HG02763 (cell line): Measurements from ENCODE around the gene IQGAP2.
A peak's percentile ranks its signal among the peaks of the same experiment; 100 is the strongest.
"Not testable (repeated sequence)": the region's sequence is repeated elsewhere in the genome, so short reads cannot be mapped to it uniquely, and the experiment has no call there.

Source experiments
- ATAC-seq: cut with Tn5 transposase; IDR thresholded peaks from one replicate; pipeline ENCODE4 v1.9.1; 2021; ENCODE audit warnings: mild to moderate bottlenecking, moderate library complexity; ENCODE audit not compliant: unreplicated experiment

Gene IQGAP2

DNA sequence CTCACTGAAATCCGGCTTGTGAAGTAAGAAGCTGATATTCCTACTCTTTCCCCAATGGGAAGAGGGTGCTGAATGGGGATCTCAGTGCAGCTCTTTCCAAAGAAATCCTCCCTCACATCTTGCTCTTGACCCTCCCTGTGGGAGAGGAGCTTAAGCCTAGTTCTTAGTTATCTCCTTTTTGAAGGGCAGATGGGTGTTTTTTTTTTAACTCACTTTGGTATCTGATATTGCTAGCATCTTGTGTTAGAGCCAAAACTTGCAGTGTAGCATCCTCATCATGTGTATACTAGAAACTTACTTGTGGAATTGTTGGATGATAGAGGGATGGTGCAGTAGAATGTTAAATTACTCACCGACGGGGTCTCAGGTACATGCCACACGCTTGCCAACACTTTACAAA, 129.9 kb downstream of the IQGAP2 start:
- ATAC-seq: no peak

DNA sequence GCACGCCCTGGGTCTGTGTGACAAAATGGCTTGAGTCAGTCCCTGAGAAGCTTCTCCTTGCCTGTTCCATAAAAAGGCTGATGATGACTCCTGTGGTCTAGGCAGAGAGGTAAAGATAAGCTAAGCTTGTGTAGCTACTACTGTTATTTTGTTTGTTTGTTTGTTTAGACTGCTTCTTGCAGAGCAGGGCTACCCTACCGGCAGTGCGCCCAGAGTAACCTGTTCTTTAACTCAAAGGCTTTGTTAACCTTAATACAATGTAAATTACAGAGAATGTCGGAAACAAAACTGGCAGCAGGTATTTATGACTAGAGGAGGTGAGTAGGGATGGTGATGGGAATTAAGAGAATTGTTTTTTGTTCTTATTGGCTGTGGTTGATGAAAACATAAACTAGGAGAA, 132.5 kb downstream of the IQGAP2 start:
- ATAC-seq: no peak

- no peak for ATAC-seq
Observed at GRCh38 chr5:76537073-76537543, 134.0 kb downstream of the IQGAP2 start.

DNA sequence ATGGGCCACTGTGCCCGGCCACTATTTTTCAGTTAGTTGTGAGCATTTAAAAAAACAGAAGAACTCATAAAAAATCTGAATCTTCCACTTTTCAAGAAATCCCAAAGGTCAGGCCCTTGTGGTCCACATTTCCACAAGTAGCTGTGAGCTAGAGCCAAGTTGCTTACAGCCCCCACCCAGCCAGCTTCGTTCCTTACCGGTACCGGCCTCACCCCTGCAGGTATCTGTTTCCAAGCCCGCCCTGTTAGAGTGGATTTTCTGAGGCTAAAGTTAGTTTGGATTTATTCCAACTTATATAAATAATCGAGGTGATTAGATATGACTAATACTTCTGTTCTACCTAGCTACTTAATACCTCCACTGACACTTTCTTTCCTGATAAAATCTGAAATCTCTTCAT, 139.2 kb downstream of the IQGAP2 start:
- ATAC-seq: no peak

DNA sequence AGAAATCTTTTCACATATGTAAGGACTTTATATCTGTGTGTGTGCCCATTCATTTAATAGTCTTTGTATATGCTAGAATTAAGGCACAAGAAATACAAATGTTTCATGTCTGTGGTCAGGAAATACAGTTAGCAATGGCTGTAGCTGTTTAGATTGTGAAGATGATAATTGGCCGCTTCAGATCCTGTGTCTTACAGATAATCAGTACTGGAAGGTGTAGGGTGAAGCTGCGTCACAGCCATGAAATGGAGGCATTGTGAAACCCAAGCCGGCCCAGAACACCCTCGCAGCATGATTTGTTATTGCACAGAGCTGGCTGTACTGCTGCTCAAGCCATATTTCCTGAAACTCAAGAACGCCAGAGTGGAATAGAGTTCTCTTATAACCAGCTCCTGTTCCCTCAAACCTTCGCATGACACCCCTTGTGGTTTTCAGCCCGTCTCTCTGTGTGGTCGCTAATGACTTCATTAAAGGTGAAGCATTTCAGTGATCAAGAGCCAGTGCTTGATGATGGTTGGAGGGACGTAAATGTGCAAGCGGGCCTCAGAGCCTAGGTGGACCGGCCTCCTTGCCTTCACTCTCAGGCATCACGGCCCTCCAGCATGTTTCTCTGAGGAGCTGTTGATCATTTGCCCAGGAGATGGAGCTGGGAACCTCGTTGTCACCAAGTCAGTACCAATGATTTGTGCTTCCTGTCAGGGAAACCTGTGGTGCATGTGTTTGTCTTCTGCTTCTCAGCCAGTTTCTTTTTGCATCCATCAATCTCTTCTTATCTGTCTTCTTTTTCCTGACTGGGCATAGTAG, 140.0 kb downstream of the IQGAP2 start:
- no peak for ATAC-seq

- ATAC-seq: no peak
Observed at GRCh38 chr5:76544268-76544926, 141.3 kb downstream of the IQGAP2 start.

DNA sequence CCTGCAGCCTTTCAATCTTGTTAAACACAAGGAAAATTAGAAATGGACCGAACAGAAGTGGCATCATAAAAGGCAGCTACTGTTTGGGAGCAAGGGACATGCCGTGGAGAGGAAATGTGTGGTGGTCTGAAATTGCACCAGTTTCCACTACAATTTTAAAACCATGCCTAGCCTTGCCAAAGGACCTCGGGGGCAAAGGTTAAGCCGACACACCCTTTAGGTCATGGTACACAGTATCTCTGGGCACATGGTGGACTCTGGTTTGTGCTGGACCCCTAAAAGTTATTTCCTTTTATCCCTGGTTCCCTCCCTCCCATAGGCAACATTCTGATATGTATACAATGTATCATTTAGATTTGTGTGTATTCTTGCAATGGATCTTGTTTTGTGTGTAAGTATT, 142.1 kb downstream of the IQGAP2 start:
- no peak for ATAC-seq

DNA sequence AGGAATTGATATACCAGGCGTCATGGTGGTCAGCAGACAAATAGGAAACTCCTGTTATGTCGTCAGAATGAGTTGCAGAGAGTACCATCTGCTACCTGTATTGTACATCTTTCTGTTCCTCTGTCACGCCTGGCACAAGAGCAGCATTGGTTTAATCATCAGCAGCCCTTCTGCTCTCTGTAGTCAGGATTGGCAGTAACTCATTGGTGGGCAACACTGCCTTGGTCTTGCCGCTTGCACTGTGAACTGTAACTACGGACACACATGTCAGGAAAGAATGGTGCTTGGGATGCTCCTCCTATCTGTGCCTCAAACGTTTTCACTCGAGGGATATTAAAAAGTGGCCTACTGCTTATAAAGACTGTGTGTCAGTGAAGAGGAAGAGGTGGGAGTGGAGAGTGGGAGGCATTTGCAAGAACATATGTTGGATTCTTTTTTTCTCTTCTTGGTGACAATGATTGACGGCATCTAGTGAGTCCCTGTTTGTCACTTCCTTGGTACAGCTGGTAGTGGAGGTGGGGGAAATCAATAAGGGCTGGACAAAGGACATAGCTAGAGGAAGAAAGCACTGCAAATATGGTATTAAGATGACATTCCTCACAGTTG, 143.5 kb downstream of the IQGAP2 start:
- ATAC-seq: peak; percentile 25

- ATAC-seq: peak; percentile 66
Observed at GRCh38 chr5:76547242-76547890, 144.3 kb downstream of the IQGAP2 start.

- peak; percentile 27 for ATAC-seq
Observed at GRCh38 chr5:76547891-76548524, 144.9 kb downstream of the IQGAP2 start.

- no peak for ATAC-seq
Observed at GRCh38 chr5:76548525-76549229, 145.6 kb downstream of the IQGAP2 start.

DNA sequence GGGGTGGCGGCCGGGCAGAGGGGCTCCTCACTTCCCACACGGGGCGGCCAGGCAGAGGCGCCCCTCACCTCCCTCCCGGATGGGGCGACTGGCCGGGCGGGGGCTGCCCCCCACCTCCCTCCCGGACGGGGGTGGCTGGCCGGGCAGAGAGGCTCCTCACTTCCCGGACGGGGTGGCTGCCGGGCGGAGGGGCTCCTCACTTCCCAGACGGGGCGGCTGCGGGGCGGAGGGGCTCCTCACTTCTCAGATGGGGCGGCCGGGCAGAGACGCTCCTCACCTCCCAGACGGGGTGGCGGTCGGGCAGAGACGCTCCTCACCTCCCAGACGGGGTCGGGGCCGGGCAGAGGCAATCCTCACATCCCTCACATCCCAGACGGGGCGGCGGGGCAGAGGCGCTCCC, 147.8 kb downstream of the IQGAP2 start:
- ATAC-seq: not testable (repeated sequence)

- ATAC-seq: no peak
Observed at GRCh38 chr5:76552546-76552945, 149.5 kb downstream of the IQGAP2 start.

GRCh38 chr5:76553251-76553650, 150.2 kb downstream of the IQGAP2 start:
- ATAC-seq: no peak

DNA sequence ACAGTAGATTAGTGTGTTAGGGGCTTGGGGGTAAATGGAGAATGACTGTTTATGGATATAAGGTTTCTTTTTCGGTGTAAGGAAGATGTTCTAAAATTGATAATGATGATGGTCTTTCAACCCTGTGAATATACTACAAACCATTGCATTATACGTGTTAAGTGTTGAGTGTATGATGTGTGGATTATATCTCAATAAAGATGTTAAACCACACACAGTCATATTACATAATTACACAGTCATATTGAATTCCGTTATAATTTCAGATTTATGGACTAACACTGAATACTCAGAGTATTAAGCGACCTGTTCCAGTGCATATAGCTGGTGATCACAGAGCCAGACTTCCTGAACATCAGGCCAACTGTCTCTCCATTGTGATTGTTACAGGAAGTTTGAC, 152.0 kb downstream of the IQGAP2 start:
- ATAC-seq: no peak

DNA sequence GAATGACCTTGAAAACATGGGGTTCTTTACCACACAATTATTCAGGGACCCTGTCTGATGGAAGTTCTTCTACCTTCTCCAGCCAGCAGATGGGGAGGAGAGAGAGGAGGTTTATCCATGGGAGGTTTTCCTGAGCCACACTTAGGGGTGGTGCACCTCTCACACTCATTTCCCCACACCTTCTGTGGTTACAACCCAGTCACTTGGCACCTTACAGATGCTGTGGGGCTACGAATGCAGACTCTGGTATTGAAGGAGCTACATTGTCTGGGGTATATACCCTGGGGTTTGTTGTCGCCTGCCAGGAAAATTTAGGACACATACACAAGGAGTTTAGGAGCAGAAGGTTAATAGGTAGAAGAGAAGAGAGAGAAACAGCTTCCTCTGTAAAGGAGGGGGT, 152.6 kb downstream of the IQGAP2 start:
- ATAC-seq: no peak

- ATAC-seq: peak; percentile 82
Observed at GRCh38 chr5:76556511-76557221, 153.6 kb downstream of the IQGAP2 start.

- ATAC-seq: no peak
Observed at GRCh38 chr5:76560952-76561891, 158.1 kb downstream of the IQGAP2 start.

GRCh38 chr5:76561959-76562358, 158.9 kb downstream of the IQGAP2 start:
- no peak for ATAC-seq
